ENCODE measurements around the gene CDK14.

DNA sequence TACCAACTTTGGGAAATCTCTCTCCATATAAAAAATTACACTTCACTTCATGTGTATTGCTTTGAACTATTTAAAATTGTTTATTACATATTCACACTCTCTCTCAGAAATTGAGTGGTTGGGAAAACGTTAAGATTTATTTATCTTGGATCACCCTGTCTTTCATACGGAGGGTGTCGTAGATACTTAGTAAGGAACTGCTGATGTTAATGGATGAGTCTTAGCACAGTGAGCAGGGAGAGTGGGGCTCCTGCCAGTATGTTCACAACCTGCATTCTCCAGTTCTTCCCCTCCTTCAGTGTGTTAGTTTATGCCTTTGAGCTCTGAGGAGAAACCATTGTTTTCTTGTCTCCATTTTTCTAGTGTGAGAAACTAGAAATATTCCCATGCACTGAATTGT lies 67.1 kb downstream of the CDK14 start:
- TF ChIP-seq, protein P1, sequence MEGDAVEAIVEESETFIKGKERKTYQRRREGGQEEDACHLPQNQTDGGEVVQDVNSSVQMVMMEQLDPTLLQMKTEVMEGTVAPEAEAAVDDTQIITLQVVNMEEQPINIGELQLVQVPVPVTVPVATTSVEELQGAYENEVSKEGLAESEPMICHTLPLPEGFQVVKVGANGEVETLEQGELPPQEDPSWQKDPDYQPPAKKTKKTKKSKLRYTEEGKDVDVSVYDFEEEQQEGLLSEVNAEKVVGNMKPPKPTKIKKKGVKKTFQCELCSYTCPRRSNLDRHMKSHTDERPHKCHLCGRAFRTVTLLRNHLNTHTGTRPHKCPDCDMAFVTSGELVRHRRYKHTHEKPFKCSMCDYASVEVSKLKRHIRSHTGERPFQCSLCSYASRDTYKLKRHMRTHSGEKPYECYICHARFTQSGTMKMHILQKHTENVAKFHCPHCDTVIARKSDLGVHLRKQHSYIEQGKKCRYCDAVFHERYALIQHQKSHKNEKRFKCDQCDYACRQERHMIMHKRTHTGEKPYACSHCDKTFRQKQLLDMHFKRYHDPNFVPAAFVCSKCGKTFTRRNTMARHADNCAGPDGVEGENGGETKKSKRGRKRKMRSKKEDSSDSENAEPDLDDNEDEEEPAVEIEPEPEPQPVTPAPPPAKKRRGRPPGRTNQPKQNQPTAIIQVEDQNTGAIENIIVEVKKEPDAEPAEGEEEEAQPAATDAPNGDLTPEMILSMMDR (IDR thresholded peaks at IDR 0.05; ENCODE audit: extremely low read depth in 1 of 2, insufficient read depth in 1 of 2, low read depth in 1 of 2, low read length in 2 of 2): no peak
- no peak for TF ChIP-seq FOS (IDR thresholded peaks at IDR 0.05; ENCODE audit: borderline replicate concordance, insufficient read depth, low read length)
- no peak for TF ChIP-seq POLR2A (IDR thresholded peaks at IDR 0.05; ENCODE audit: low read depth, low read length)
- TF ChIP-seq JUN (IDR thresholded peaks at IDR 0.05; ENCODE audit: borderline replicate concordance, insufficient read depth, insufficient read length, low read depth): no peak
- TF ChIP-seq EZH2 (IDR thresholded peaks at IDR 0.05; ENCODE audit: borderline replicate concordance, low read depth, low read length, severe bottlenecking): no peak
- TF ChIP-seq POLR2AphosphoS5 (IDR thresholded peaks at IDR 0.05; ENCODE audit: insufficient read depth, low read depth, low read length): no peak
- no peak for TF ChIP-seq GATA2 (IDR thresholded peaks at IDR 0.05; ENCODE audit: insufficient read depth, insufficient read length, low read depth, low read length)
- TF ChIP-seq, protein P2, sequence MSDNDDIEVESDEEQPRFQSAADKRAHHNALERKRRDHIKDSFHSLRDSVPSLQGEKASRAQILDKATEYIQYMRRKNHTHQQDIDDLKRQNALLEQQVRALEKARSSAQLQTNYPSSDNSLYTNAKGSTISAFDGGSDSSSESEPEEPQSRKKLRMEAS (IDR thresholded peaks at IDR 0.05; ENCODE audit: insufficient read depth, insufficient read length): no peak
